Ishikawa (cell line): ENCODE results near the gene NUP210L.

Source experiments
- CEBPB ChIP-seq: IDR thresholded peaks from 2 replicates; pipeline ENCODE4 v1.6.1; 2012
- CREB1 ChIP-seq: IDR thresholded peaks from 2 replicates; pipeline ENCODE4 v1.6.1; 2012; ENCODE audit warnings: low read depth
- EGR1 ChIP-seq: IDR thresholded peaks from 2 replicates; pipeline ENCODE4 v1.6.1; 2012
- EP300 ChIP-seq: IDR thresholded peaks from 2 replicates; pipeline ENCODE4 v1.6.1; 2012; ENCODE audit warnings: borderline replicate concordance
- FOXM1 ChIP-seq: IDR thresholded peaks from 2 replicates; pipeline ENCODE4 v1.6.1; 2012; ENCODE audit warnings: low read depth, borderline replicate concordance
- MAX ChIP-seq: IDR thresholded peaks from 2 replicates; pipeline ENCODE4 v1.6.1; 2012
- NFIC ChIP-seq: IDR thresholded peaks from 2 replicates; pipeline ENCODE4 v1.6.1; 2012
- RAD21 ChIP-seq: IDR thresholded peaks from 2 replicates; pipeline ENCODE4 v1.6.1; 2012; ENCODE audit warnings: low read depth
- TAF1 ChIP-seq: IDR thresholded peaks from 2 replicates; pipeline ENCODE4 v1.6.1; 2012; ENCODE audit warnings: low read depth, mild to moderate bottlenecking
- TCF12 ChIP-seq: IDR thresholded peaks from 2 replicates; pipeline ENCODE4 v1.6.1; 2012; ENCODE audit warnings: low read depth
- TEAD4 ChIP-seq: IDR thresholded peaks from 2 replicates; pipeline ENCODE4 v1.6.1; 2012
- YY1 ChIP-seq: IDR thresholded peaks from 2 replicates; pipeline ENCODE4 v1.6.1; 2012; ENCODE audit warnings: low read depth
- TF ChIP-seq, protein P1 (sequence below): IDR thresholded peaks from 2 replicates; pipeline ENCODE4 v1.6.1; 2012; ENCODE audit warnings: low read depth, mild to moderate bottlenecking

DNA sequence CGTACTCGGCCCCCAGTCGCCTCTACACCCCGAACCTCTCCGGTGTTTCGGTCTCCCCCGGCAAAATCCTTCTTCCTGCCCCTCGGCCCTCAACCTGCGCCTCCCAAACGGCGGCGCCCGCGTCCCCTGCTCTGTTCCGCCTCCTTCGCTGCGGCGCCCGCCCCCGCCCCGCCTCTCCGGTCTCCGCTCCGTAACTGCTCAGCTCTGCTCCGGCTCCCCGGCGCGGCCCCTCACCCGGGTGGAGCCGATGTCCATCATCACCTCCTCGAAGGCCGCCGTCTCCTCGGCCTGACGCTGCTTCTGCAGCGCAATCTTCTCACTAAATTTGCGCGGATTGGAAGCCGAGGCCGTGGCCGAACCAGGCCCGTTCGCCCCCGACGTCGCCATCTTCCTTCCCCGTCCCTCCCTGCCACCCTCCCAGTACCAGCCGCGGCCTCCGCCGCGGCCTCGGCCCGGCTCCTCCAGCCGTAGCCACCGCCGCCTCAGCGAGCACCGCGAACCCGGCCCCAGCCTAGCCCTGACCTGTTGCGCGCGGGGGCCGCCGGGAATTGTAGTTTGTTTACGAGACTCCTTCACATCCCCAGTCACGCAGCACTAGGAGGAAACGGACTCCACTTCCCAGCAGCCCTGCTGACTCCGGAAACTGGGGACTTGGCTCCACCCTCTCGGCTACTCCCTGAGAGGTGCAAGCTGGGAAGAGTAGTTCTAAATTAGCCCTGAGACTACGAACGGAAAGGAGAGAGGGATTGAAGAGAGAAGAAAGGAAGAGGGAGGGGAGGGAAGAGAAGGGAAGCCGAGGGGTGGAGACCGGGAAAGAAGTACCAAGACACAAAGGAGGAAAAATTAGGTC lies 196.5 kb downstream of the NUP210L start, which contains the start of gene CRTC2:
- TF ChIP-seq CEBPB = no peak
- TF ChIP-seq RAD21 = no peak; the same call in 1 of the 2 replicates
- no peak; the same call in none of the 2 replicates for TF ChIP-seq TAF1
- TF ChIP-seq CREB1 = peak; percentile 47
- TF ChIP-seq EP300 = no peak
- peak; percentile 28; the same call in 1 of the 2 replicates for TF ChIP-seq MAX
- TF ChIP-seq, protein P1, sequence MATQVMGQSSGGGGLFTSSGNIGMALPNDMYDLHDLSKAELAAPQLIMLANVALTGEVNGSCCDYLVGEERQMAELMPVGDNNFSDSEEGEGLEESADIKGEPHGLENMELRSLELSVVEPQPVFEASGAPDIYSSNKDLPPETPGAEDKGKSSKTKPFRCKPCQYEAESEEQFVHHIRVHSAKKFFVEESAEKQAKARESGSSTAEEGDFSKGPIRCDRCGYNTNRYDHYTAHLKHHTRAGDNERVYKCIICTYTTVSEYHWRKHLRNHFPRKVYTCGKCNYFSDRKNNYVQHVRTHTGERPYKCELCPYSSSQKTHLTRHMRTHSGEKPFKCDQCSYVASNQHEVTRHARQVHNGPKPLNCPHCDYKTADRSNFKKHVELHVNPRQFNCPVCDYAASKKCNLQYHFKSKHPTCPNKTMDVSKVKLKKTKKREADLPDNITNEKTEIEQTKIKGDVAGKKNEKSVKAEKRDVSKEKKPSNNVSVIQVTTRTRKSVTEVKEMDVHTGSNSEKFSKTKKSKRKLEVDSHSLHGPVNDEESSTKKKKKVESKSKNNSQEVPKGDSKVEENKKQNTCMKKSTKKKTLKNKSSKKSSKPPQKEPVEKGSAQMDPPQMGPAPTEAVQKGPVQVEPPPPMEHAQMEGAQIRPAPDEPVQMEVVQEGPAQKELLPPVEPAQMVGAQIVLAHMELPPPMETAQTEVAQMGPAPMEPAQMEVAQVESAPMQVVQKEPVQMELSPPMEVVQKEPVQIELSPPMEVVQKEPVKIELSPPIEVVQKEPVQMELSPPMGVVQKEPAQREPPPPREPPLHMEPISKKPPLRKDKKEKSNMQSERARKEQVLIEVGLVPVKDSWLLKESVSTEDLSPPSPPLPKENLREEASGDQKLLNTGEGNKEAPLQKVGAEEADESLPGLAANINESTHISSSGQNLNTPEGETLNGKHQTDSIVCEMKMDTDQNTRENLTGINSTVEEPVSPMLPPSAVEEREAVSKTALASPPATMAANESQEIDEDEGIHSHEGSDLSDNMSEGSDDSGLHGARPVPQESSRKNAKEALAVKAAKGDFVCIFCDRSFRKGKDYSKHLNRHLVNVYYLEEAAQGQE = no peak
- TF ChIP-seq NFIC = no peak
- TF ChIP-seq FOXM1 = no peak
- 0 out of 2 replicates have a peak, but pooled peaks have one; percentile 29 for TF ChIP-seq EGR1
- peak; percentile 77 for TF ChIP-seq YY1
- TF ChIP-seq TEAD4 = no peak
- peak; percentile 65 for TF ChIP-seq TCF12
